Upper lobe of left lung (tissue), 4 donors: ENCODE data around the gene ZNF438.

Experiments used
- EP300 ChIP-seq, 4 donors: sonication (generic); formaldehyde crosslinking; IDR thresholded peaks; one replicate each; pipeline ENCODE4 v1.5.1; 2017; ENCODE audit warnings: antibody characterized with exemption in 4 of 4, control low read depth in 2 of 4
- POLR2A ChIP-seq, 4 donors: fragments of 450-650 bp; IDR thresholded peaks; one replicate each; pipeline ENCODE4 v1.5.1; 2016 to 2017; ENCODE audit warnings: antibody characterized with exemption in 4 of 4, mild to moderate bottlenecking in 2 of 4
- TF ChIP-seq, protein P1 (sequence below), 6 experiments: fragments of 450-650 bp in 4 of 6; fragments of 200-600 bp in 2 of 6; sonication (generic) in 2 of 6; IDR thresholded peaks; one replicate each; pipeline ENCODE4 v1.5.1; 2016 to 2019; ENCODE audit warnings: antibody characterized with exemption in 6 of 6

DNA sequence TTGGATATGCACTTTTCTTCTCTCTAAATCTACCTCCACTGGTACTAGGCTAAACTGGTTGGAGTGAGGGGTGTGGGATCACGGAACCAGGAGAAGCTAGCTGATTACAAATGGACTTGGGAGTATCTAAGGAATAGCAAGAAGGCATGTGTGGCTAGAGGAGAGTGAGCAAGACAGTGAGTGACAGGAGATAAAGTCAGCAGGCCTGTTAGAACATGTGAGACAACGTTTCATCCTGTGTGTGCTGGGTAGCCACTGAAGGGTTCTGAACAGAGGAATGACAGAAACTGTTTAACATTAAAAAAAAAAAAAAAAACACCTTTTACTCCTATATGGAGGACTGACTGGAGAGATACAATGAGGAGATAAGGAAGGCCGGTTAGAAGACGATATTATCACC lies 51.7 kb downstream of the ZNF438 start:
- TF ChIP-seq EP300 (IDR thresholded peaks at IDR 0.05) = no peak
- TF ChIP-seq, protein P1, sequence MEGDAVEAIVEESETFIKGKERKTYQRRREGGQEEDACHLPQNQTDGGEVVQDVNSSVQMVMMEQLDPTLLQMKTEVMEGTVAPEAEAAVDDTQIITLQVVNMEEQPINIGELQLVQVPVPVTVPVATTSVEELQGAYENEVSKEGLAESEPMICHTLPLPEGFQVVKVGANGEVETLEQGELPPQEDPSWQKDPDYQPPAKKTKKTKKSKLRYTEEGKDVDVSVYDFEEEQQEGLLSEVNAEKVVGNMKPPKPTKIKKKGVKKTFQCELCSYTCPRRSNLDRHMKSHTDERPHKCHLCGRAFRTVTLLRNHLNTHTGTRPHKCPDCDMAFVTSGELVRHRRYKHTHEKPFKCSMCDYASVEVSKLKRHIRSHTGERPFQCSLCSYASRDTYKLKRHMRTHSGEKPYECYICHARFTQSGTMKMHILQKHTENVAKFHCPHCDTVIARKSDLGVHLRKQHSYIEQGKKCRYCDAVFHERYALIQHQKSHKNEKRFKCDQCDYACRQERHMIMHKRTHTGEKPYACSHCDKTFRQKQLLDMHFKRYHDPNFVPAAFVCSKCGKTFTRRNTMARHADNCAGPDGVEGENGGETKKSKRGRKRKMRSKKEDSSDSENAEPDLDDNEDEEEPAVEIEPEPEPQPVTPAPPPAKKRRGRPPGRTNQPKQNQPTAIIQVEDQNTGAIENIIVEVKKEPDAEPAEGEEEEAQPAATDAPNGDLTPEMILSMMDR (IDR thresholded peaks at IDR 0.05) = no peak
- TF ChIP-seq POLR2A (IDR thresholded peaks at IDR 0.05) = no peak
